B cell (primary cell): ENCODE measurements around the gene CDC45. TPM values are rescaled to one million over a fixed set of nuclear protein-coding genes. Genes with fewer than 3 reads are reported as not detected.

Source experiments
- ATAC-seq: fragments of 200-7000 bp; cut with Tn5 transposase; one replicate; pipeline ENCODE4 v1.10.0; 2021; ENCODE audit warnings: low read depth, mild to moderate bottlenecking, moderate number of reproducible peaks, moderate library complexity
- CTCF ChIA-PET: fragments of 350-600 bp; sonication (Branson Sonifier 250); formaldehyde crosslinking; loops from one replicate; lab custom pipeline; 2021; ENCODE audit warnings: antibody characterized with exemption, inconsistent platforms; lab: Charles Lee
- POLR2A ChIA-PET: fragments of 350-600 bp; sonication (Branson Sonifier 250); formaldehyde crosslinking; loops from one replicate; lab custom pipeline; 2021; ENCODE audit warnings: antibody characterized with exemption; lab: Charles Lee
- DNase-seq: peaks from one replicate; pipeline ENCODE4 v3.0.0; 2013
- H2AFZ ChIP-seq: 2 replicates; pipeline ENCODE4 v1.6.1; 2012; ENCODE audit warnings: mild to moderate bottlenecking, low read depth, low read length; ENCODE audit not compliant: insufficient read depth, poor library complexity, severe bottlenecking
- H3K27ac ChIP-seq, 2 donors: 1 replicate in 1 of 2; 2 replicates in 1 of 2; pipeline ENCODE4 v1.5.1; 2012 to 2013; ENCODE audit warnings: low read length in 2 of 2, mild to moderate bottlenecking in 2 of 2, moderate library complexity in 1 of 2
- H3K27me3 ChIP-seq, 4 experiments: fragments of 200-600 bp in 1 of 4; sonication (generic) in 1 of 4; replicated peaks in 1 of 4; 1 replicate in 2 of 4; 2 replicates in 2 of 4; pipeline versions ENCODE4 v1.6.1 to v1.7.0; 2013 to 2016; ENCODE audit warnings: low read length in 3 of 4, mild to moderate bottlenecking in 2 of 4, mixed read lengths in 1 of 4, moderate library complexity in 1 of 4; ENCODE audit not compliant: insufficient read depth in 4 of 4, control insufficient read depth in 3 of 4; ENCODE audit errors: control extremely low read depth in 1 of 4
- H3K36me3 ChIP-seq, 2 experiments: replicated peaks in 1 of 2; 1 replicate in 1 of 2; 2 replicates in 1 of 2; pipeline versions ENCODE4 v1.6.1 to v1.7.1; 2013; ENCODE audit warnings: low read length in 1 of 2; ENCODE audit not compliant: insufficient read depth in 2 of 2, control insufficient read depth in 1 of 2; ENCODE audit errors: control extremely low read depth in 1 of 2, extremely low read depth in 1 of 2
- H3K4me1 ChIP-seq, 2 donors: fragments of 200-600 bp in 1 of 2; sonication (generic) in 1 of 2; 1 replicate in 1 of 2; 2 replicates in 1 of 2; pipeline versions ENCODE4 v1.5.1 to v1.6.1; 2013 to 2017; ENCODE audit warnings: low read length in 2 of 2; ENCODE audit not compliant: control insufficient read depth in 2 of 2, insufficient read depth in 2 of 2
- H3K4me2 ChIP-seq: replicated peaks from 2 replicates; pipeline ENCODE3; 2012; ENCODE audit warnings: mild to moderate bottlenecking, low read depth, low read length; ENCODE audit not compliant: poor library complexity, severe bottlenecking
- H3K4me3 ChIP-seq, 5 experiments: fragments of 200-600 bp in 1 of 5; sonication (generic) in 1 of 5; 1 replicate in 3 of 5; 2 replicates in 2 of 5; pipeline versions ENCODE4 v1.5.1 to v1.7.0; 2011 to 2016; ENCODE audit warnings: low read length in 4 of 5, mild to moderate bottlenecking in 4 of 5, low read depth in 2 of 5, control low read depth in 1 of 5, moderate library complexity in 1 of 5; ENCODE audit not compliant: insufficient read depth in 1 of 5; ENCODE audit errors: control extremely low read depth in 1 of 5, extremely low read depth in 1 of 5
- H3K79me2 ChIP-seq: fragments of 200-600 bp; sonication (generic); one replicate; pipeline ENCODE4 v1.6.0; 2016; ENCODE audit warnings: low read length; ENCODE audit not compliant: control insufficient read depth, insufficient read depth
- H3K9ac ChIP-seq: fragments of 200-600 bp; sonication (generic); 2 replicates; pipeline ENCODE4 v1.6.1; 2017; ENCODE audit warnings: mild to moderate bottlenecking, low read length, moderate library complexity
- H3K9me3 ChIP-seq, 3 donors: one replicate each; pipeline versions ENCODE4 v1.6.1 to v1.7.1; 2013; ENCODE audit warnings: low read length in 2 of 3; ENCODE audit not compliant: control insufficient read depth in 2 of 3, insufficient read depth in 1 of 3; ENCODE audit errors: control extremely low read depth in 1 of 3
- H4K20me1 ChIP-seq: 2 replicates; pipeline ENCODE4 v1.6.0; 2012; ENCODE audit warnings: mild to moderate bottlenecking, low read length; ENCODE audit not compliant: insufficient read depth, control insufficient read depth, poor library complexity, severe bottlenecking
- H3K27ac Mint-ChIP-seq: one replicate; pipeline ENCODE4 v1.8.0; 2021; ENCODE audit warnings: mixed read lengths
- H3K27me3 Mint-ChIP-seq: one replicate; pipeline ENCODE4 v1.8.0; 2021; ENCODE audit warnings: mixed read lengths
- H3K4me1 Mint-ChIP-seq: one replicate; pipeline ENCODE4 v1.8.0; 2021; ENCODE audit warnings: mixed read lengths
- H3K4me3 Mint-ChIP-seq: one replicate; pipeline ENCODE4 v1.8.0; 2021; ENCODE audit warnings: mixed read lengths
- H3K9me3 Mint-ChIP-seq: one replicate; pipeline ENCODE4 v1.8.0; 2022; ENCODE audit warnings: mixed read lengths; ENCODE audit not compliant: insufficient read depth
- CTCF ChIP-seq: fragments of 200-600 bp; IDR thresholded peaks from one replicate; pipeline ENCODE4 v1.8.0; 2022; ENCODE audit warnings: antibody characterized with exemption, mild to moderate bottlenecking
- EZH2 ChIP-seq: IDR thresholded peaks from 2 replicates; pipeline ENCODE4 v1.6.1; 2012; ENCODE audit warnings: borderline replicate concordance, low read depth, mild to moderate bottlenecking, moderate library complexity, low read length; ENCODE audit not compliant: insufficient read depth, poor library complexity, severe bottlenecking
- WGBS: methylation state at CpG from one replicate; pipeline ENCODE4 v1.1.5; 2013; ENCODE audit warnings: missing lambda C conversion rate; ENCODE audit not compliant: insufficient coverage; 5-methylcytosine and 5-hydroxymethylcytosine counted together
- intact Hi-C: fragments of 100-400 bp; cut with micrococcal nuclease; formaldehyde crosslinking; loops from one replicate; pipeline ENCODE4 v1.10.0; 2022
- polyA plus RNA-seq: library from polyadenylated mRNA; depleted of rRNA; stranded (reverse); fragments of >200 nt; gene quantifications from 2 replicates; pipeline ENCODE4 v1.2.3, GENCODE V29; 2012
- total RNA-seq, 2 donors: library from RNA; stranded (reverse); fragments of 120-200 nt in 1 of 2; gene quantifications; 1 replicate in 1 of 2; 2 replicates in 1 of 2; pipeline versions ENCODE4 v1.2.3 to v1.2.4, GENCODE V29; 2013 to 2022

The CDC45 gene
- total and polyA plus RNA-seq, 2 donors (not counting 1 experiment from before 2014, with no cell fraction given), result 0.49 to 1.4 TPM

- H3K4me1 ChIP-seq, result no peaks in the 10 kb centered on the region
- intact Hi-C loops, result no loop called here
- WGBS, result 94% methylated on average over 12 of the region's 14 CpGs
- no peaks in the 10 kb centered on the region for H3K9me3 ChIP-seq
- no peak for TF ChIP-seq EZH2
- no peak for TF ChIP-seq CTCF
- H3K4me3 ChIP-seq, result no peak overlapping the region
- peaks cover 15% of the 10 kb centered on the region for H3K79me2 ChIP-seq
- Mint-ChIP-seq H3K4me1 (no peaks in the 10 kb centered on the region), H3K27ac (no peak overlapping the region), H3K27me3 (no peaks in the 10 kb centered on the region), H3K9me3 (no peaks in the 10 kb centered on the region), H3K4me3 (no peak overlapping the region)
- no peak overlapping the region for H3K27ac ChIP-seq
- ChIA-PET CTCF (interaction anchor here (0.9 to 1.4 kb wide), 2 partner anchors 8 to 14 kb away, joined by 3 read pairs; partner anchors contain the start of gene CDC45), POLR2A (no interaction called here)
- H3K9ac ChIP-seq, result no peak overlapping the region
- DNase-seq (no peak), ATAC-seq (no peak)
- peaks cover 3 to 71% of the 10 kb centered on the region in 2 experiments for H3K36me3 ChIP-seq
- H2AFZ ChIP-seq, result no peak overlapping the region
- H4K20me1 ChIP-seq, result no peaks in the 10 kb centered on the region
- H3K27me3 ChIP-seq, result no peaks in the 10 kb centered on the region
- H3K4me2 ChIP-seq, result no peak overlapping the region
These were observed 13.5 kb upstream of the CDC45 start for GRCh38 chr22:19466126-19466716.
